Neural progenitor cell (in vitro differentiated cells): ENCODE data around the gene RIBC2.

Source experiments
- CTCF ChIP-seq: fragments of 200-600 bp; sonication (generic); IDR thresholded peaks from 2 replicates; pipeline ENCODE4 v1.5.1; 2017; ENCODE audit warnings: antibody characterized with exemption, mild to moderate bottlenecking
- EZH2 ChIP-seq: fragments of 200-600 bp; sonication (generic); IDR thresholded peaks from 2 replicates; pipeline ENCODE4 v1.6.1; 2017; ENCODE audit warnings: antibody characterized with exemption, mild to moderate bottlenecking, moderate library complexity
- EZH2phosphoT487 ChIP-seq: fragments of 200-600 bp; sonication (generic); IDR thresholded peaks from 2 replicates; pipeline ENCODE4 v1.6.1; 2017; ENCODE audit warnings: antibody characterized with exemption

GRCh38 chr22:45446216-45446615 lies 32.7 kb downstream of the RIBC2 start:
- TF ChIP-seq CTCF = no peak
- TF ChIP-seq EZH2 = no peak
- no peak for TF ChIP-seq EZH2phosphoT487
